ENCODE results near the gene CETP.
"Not testable (repeated sequence)": the region's sequence is repeated elsewhere in the genome, so short reads cannot be mapped to it uniquely, and the experiment has no call there.

Gene CETP

GRCh38 chr16:56988161-56988947 lies 26.6 kb downstream of the CETP start:
- peak overlapping the region; percentile 78 for H3K4me3 ChIP-seq (ENCODE audit: low read length)
- no peak for TF ChIP-seq CTCF (conservative IDR thresholded peaks at IDR 0.05; ENCODE audit: low read depth, low read length)
- DNase-seq (ENCODE audit: low read depth), result no peak

GRCh38 chr16:56988948-56989945 lies 27.5 kb downstream of the CETP start, which contains the start of gene NLRC5:
Gene NLRC5, plus strand, starts transcription at chr16:56989557. Its CDS starts 31,156 bp downstream, at chr16:57020713.
- peak; percentile 52 for DNase-seq (ENCODE audit: low read depth)
- TF ChIP-seq CTCF (conservative IDR thresholded peaks at IDR 0.05; ENCODE audit: low read depth, low read length), result no peak
- peak within 1 kb of the TSS; percentile 78 for H3K4me3 ChIP-seq (ENCODE audit: low read length)

GRCh38 chr16:56989988-56990387 lies 28.2 kb downstream of the CETP start:
- DNase-seq (ENCODE audit: low read depth), result no peak
- no peak for TF ChIP-seq CTCF (conservative IDR thresholded peaks at IDR 0.05; ENCODE audit: low read depth, low read length)
- H3K4me3 ChIP-seq (ENCODE audit: low read length), result peak overlapping the region; percentile 78

GRCh38 chr16:56990407-56991286 lies 28.9 kb downstream of the CETP start:
- no peak for TF ChIP-seq CTCF (conservative IDR thresholded peaks at IDR 0.05; ENCODE audit: low read depth, low read length)
- DNase-seq (ENCODE audit: low read depth), result no peak
- H3K4me3 ChIP-seq (ENCODE audit: low read length), result peak overlapping the region; percentile 21

- not testable (repeated sequence) for DNase-seq (ENCODE audit: low read depth); H3K4me3 ChIP-seq (ENCODE audit: low read length)
Observed at GRCh38 chr16:56992431-56992830, 30.7 kb downstream of the CETP start.

- no peak for DNase-seq (ENCODE audit: low read depth)
- H3K4me3 ChIP-seq (ENCODE audit: low read length), result no peak overlapping the region
- TF ChIP-seq CTCF (conservative IDR thresholded peaks at IDR 0.05; ENCODE audit: low read depth, low read length), result no peak
Observed at GRCh38 chr16:56993204-56993603, 31.5 kb downstream of the CETP start.
